Measurements from ENCODE around the gene FANCM. TPM values are rescaled to one million over a fixed set of nuclear protein-coding genes. Genes with fewer than 3 reads are reported as not detected.

Gene FANCM
- total RNA-seq, 4 donors from 2014 or later: 2.6 to 10.1 (median 6.4) TPM

- no peak for DNase-seq (ENCODE audit: low spot score in 2 of 2)
- 82% methylated on average over 3 of the region's 3 CpGs for WGBS
- Histone ChIP-seq H3K27me3 (no peaks in the 10 kb centered on the region), H3K9me3 (no peaks in the 10 kb centered on the region), H3K27ac (no peak overlapping the region), H3K36me3 (peaks cover 43% of the 10 kb centered on the region), H3K4me1 (no peaks in the 10 kb centered on the region), H3K4me3 (no peak overlapping the region)
- no peak for TF ChIP-seq CTCF (IDR thresholded peaks at IDR 0.05)
- no peak for TF ChIP-seq POLR2A (IDR thresholded peaks at IDR 0.05)
- no peak for TF ChIP-seq POLR2AphosphoS5 (IDR thresholded peaks at IDR 0.05)
- TF ChIP-seq EP300 (IDR thresholded peaks at IDR 0.05): no peak
Measured at GRCh38 chr14:45222485-45223262, 86.9 kb downstream of the FANCM start.

GRCh38 chr14:45227566-45227965 is 91.8 kb downstream of the FANCM start:
- TF ChIP-seq POLR2A (IDR thresholded peaks at IDR 0.05) (no peak), POLR2AphosphoS5 (IDR thresholded peaks at IDR 0.05) (no peak), CTCF (IDR thresholded peaks at IDR 0.05) (no peak), EP300 (IDR thresholded peaks at IDR 0.05) (no peak)
- no peaks in the 10 kb centered on the region for H3K27me3 ChIP-seq
- peaks cover 68% of the 10 kb centered on the region for H3K36me3 ChIP-seq
- no peak overlapping the region for H3K27ac ChIP-seq
- no peak overlapping the region for H3K4me3 ChIP-seq
- DNase-seq (ENCODE audit: low spot score in 2 of 2): no peak
- H3K9me3 ChIP-seq: no peaks in the 10 kb centered on the region
- H3K4me1 ChIP-seq: no peaks in the 10 kb centered on the region
- WGBS: 98% methylated on average over 4 of the region's 4 CpGs

- Histone ChIP-seq H3K4me3 (no peak overlapping the region), H3K27me3 (no peaks in the 10 kb centered on the region), H3K9me3 (no peaks in the 10 kb centered on the region), H3K36me3 (peaks cover 22% of the 10 kb centered on the region), H3K27ac (no peak overlapping the region), H3K4me1 (no peaks in the 10 kb centered on the region)
- 83% methylated on average over 2 of the region's 2 CpGs for WGBS
- DNase-seq (ENCODE audit: low spot score in 2 of 2): no peak
- no peak for TF ChIP-seq CTCF (IDR thresholded peaks at IDR 0.05)
- no peak for TF ChIP-seq POLR2A (IDR thresholded peaks at IDR 0.05)
- TF ChIP-seq POLR2AphosphoS5 (IDR thresholded peaks at IDR 0.05): no peak
- TF ChIP-seq EP300 (IDR thresholded peaks at IDR 0.05): no peak
Measured at GRCh38 chr14:45238988-45239387, 103.3 kb downstream of the FANCM start.

- H3K4me1 ChIP-seq: no peaks in the 10 kb centered on the region
- no peaks in the 10 kb centered on the region for H3K27me3 ChIP-seq
- H3K4me3 ChIP-seq: no peak overlapping the region
- no peaks in the 10 kb centered on the region for H3K9me3 ChIP-seq
- no peak for DNase-seq (ENCODE audit: low spot score in 2 of 2)
- WGBS: 69% methylated on average over 3 of the region's 3 CpGs
- no peak for TF ChIP-seq EP300 (IDR thresholded peaks at IDR 0.05)
- no peak for TF ChIP-seq POLR2AphosphoS5 (IDR thresholded peaks at IDR 0.05)
- no peak for TF ChIP-seq POLR2A (IDR thresholded peaks at IDR 0.05)
- H3K36me3 ChIP-seq: peaks cover 9% of the 10 kb centered on the region
- no peak overlapping the region for H3K27ac ChIP-seq
Measured at GRCh38 chr14:45242706-45243105, 107.0 kb downstream of the FANCM start.

GRCh38 chr14:45246151-45246550 is 110.4 kb downstream of the FANCM start:
- Histone ChIP-seq H3K27me3 (no peaks in the 10 kb centered on the region), H3K36me3 (no peaks in the 10 kb centered on the region), H3K27ac (no peak overlapping the region), H3K4me3 (no peak overlapping the region), H3K9me3 (no peaks in the 10 kb centered on the region), H3K4me1 (peaks cover 14% of the 10 kb centered on the region)
- TF ChIP-seq POLR2AphosphoS5 (IDR thresholded peaks at IDR 0.05) (no peak), POLR2A (IDR thresholded peaks at IDR 0.05) (no peak), EP300 (IDR thresholded peaks at IDR 0.05) (no peak), CTCF (IDR thresholded peaks at IDR 0.05) (no peak)
- WGBS: 92% methylated on average over 3 of the region's 3 CpGs
- DNase-seq (ENCODE audit: low spot score in 2 of 2): no peak

All from suprapubic skin (tissue), 4 donors.